H1 (cell line): ENCODE data around the gene C1orf21. TPM values are rescaled to one million over a fixed set of nuclear protein-coding genes. Genes with fewer than 3 reads are reported as not detected.

Source experiments
- CTCF ChIA-PET: fragments of 300-600 bp; sonication (Branson Sonifier 250); formaldehyde crosslinking; loops from one replicate; lab custom pipeline; 2021; ENCODE audit not compliant: partially characterized antibody; lab: Charles Lee
- POLR2A ChIA-PET: fragments of 300-600 bp; sonication (Branson Sonifier 250); formaldehyde crosslinking; loops from one replicate; lab custom pipeline; 2021; ENCODE audit warnings: inconsistent platforms; ENCODE audit not compliant: partially characterized antibody; lab: Charles Lee
- DNase-seq, 2 experiments: peaks; one replicate each; pipeline versions ENCODE4 v3.0.0 to v3.0.0-alpha.2; 2010 to 2022; ENCODE audit warnings: low spot score in 2 of 2, low read depth in 1 of 2, mixed read lengths in 1 of 2
- FAIRE-seq: peaks from 2 replicates; lab custom pipeline; 2011; peaks lifted over from hg19 to GRCh38; lab: Jason Lieb, UNC
- H2AFZ ChIP-seq: 2 replicates; pipeline ENCODE4 v1.8.1; 2012; ENCODE audit warnings: low read length, inconsistent platforms
- H2AK5ac ChIP-seq: 2 replicates; pipeline ENCODE4 v1.6.1; 2013; ENCODE audit warnings: low read depth, low read length
- H2BK120ac ChIP-seq: replicated peaks from 2 replicates; pipeline ENCODE3; 2013; ENCODE audit warnings: low read depth, low read length, inconsistent platforms
- H2BK12ac ChIP-seq: 2 replicates; pipeline ENCODE4 v1.6.1; 2013; ENCODE audit warnings: low read depth, low read length
- H2BK15ac ChIP-seq: 2 replicates; pipeline ENCODE4 v1.6.1; 2013; ENCODE audit warnings: low read length
- H2BK20ac ChIP-seq: 2 replicates; pipeline ENCODE4 v1.6.1; 2013; ENCODE audit warnings: low read length
- H2BK5ac ChIP-seq: 2 replicates; pipeline ENCODE4 v1.6.1; 2013; ENCODE audit warnings: low read depth, low read length
- H3K14ac ChIP-seq: 2 replicates; pipeline ENCODE4 v1.6.1; 2013; ENCODE audit warnings: inconsistent platforms; ENCODE audit not compliant: insufficient read length
- H3K18ac ChIP-seq: 2 replicates; pipeline ENCODE4 v1.6.1; 2013; ENCODE audit warnings: low read length; ENCODE audit errors: extremely low read depth
- H3K23ac ChIP-seq: 2 replicates; pipeline ENCODE4 v1.6.1; 2013; ENCODE audit warnings: inconsistent platforms; ENCODE audit not compliant: insufficient read length
- H3K23me2 ChIP-seq: 2 replicates; pipeline ENCODE4 v1.6.1; 2013; ENCODE audit warnings: low read depth, low read length
- H3K27ac ChIP-seq: 2 replicates; pipeline ENCODE4 v1.6.1; 2011; ENCODE audit warnings: low read depth, low read length, inconsistent platforms
- H3K27me3 ChIP-seq, 4 experiments: replicated peaks in 1 of 4; 1 replicate in 1 of 4; 2 replicates in 3 of 4; pipeline versions ENCODE4 v1.6.1 to v1.8.1; 2011 to 2013; ENCODE audit warnings: low read length in 3 of 4, mild to moderate bottlenecking in 3 of 4, inconsistent platforms in 2 of 4, mixed read lengths in 2 of 4, moderate library complexity in 1 of 4; ENCODE audit not compliant: control insufficient read depth in 3 of 4, insufficient read depth in 3 of 4; ENCODE audit errors: extremely low read depth in 1 of 4
- H3K36me3 ChIP-seq, 4 experiments: 2 replicates each; pipeline versions ENCODE4 v1.6.1 to v1.8.1; 2011 to 2013; ENCODE audit warnings: mild to moderate bottlenecking in 4 of 4, low read length in 3 of 4, moderate library complexity in 2 of 4, control low read depth in 1 of 4, inconsistent platforms in 1 of 4; ENCODE audit not compliant: insufficient read depth in 4 of 4, control insufficient read depth in 2 of 4
- H3K4ac ChIP-seq: replicated peaks from 2 replicates; pipeline ENCODE3; 2013; ENCODE audit warnings: low read length, low read depth, mixed read lengths, inconsistent platforms; ENCODE audit not compliant: insufficient read length
- H3K4me1 ChIP-seq, 4 experiments: replicated peaks in 1 of 4; 1 replicate in 1 of 4; 2 replicates in 3 of 4; pipeline versions ENCODE4 v1.6.1 to v1.8.1; 2011 to 2013; ENCODE audit warnings: low read length in 3 of 4, inconsistent platforms in 2 of 4, mixed read lengths in 1 of 4; ENCODE audit not compliant: insufficient read depth in 4 of 4, control insufficient read depth in 3 of 4
- H3K4me2 ChIP-seq, 2 experiments: 2 replicates each; pipeline versions ENCODE4 v1.6.1 to v1.8.1; 2011 to 2013; ENCODE audit warnings: low read depth in 2 of 2, low read length in 2 of 2, control low read depth in 1 of 2, inconsistent platforms in 1 of 2, mild to moderate bottlenecking in 1 of 2; ENCODE audit not compliant: insufficient read depth in 1 of 2
- H3K4me3 ChIP-seq, 4 experiments: fragments of 200-600, 300-600 bp in 1 of 4; sonication (generic), shearing (Covaris generic), sonication (Bioruptor Twin) in 1 of 4; 2 replicates each; pipeline versions ENCODE4 v1.5.1 to v1.8.1; 2011 to 2016; ENCODE audit warnings: low read length in 4 of 4, low read depth in 3 of 4, control low read depth in 2 of 4, inconsistent platforms in 2 of 4, mild to moderate bottlenecking in 2 of 4, mixed read lengths in 1 of 4, moderate library complexity in 1 of 4; ENCODE audit not compliant: insufficient read depth in 2 of 4; ENCODE audit errors: extremely low read depth in 1 of 4
- H3K56ac ChIP-seq: replicated peaks from 2 replicates; pipeline ENCODE3; 2013; ENCODE audit warnings: low read depth, mild to moderate bottlenecking, mixed read lengths, low read length, inconsistent platforms; ENCODE audit not compliant: insufficient read length
- H3K79me1 ChIP-seq: 2 replicates; pipeline ENCODE4 v1.6.1; 2013; ENCODE audit warnings: low read depth, low read length, control low read depth
- H3K79me2 ChIP-seq, 2 experiments: 2 replicates each; pipeline versions ENCODE4 v1.6.1 to v1.8.1; 2012 to 2013; ENCODE audit warnings: low read length in 2 of 2, mild to moderate bottlenecking in 2 of 2, inconsistent platforms in 1 of 2; ENCODE audit not compliant: insufficient read depth in 2 of 2, control insufficient read depth in 1 of 2
- H3K9ac ChIP-seq, 4 experiments: replicated peaks in 1 of 4; 1 replicate in 1 of 4; 2 replicates in 3 of 4; pipeline versions ENCODE4 v1.6.1 to v1.8.1; 2011 to 2013; ENCODE audit warnings: low read depth in 3 of 4, low read length in 3 of 4, control low read depth in 2 of 4, mild to moderate bottlenecking in 2 of 4, moderate library complexity in 2 of 4, inconsistent platforms in 1 of 4; ENCODE audit errors: extremely low read depth in 1 of 4
- H3K9me3 ChIP-seq, 2 experiments: 2 replicates each; pipeline versions ENCODE4 v1.6.1 to v1.8.1; 2012 to 2013; ENCODE audit warnings: mild to moderate bottlenecking in 2 of 2, moderate library complexity in 2 of 2, control low read depth in 1 of 2, inconsistent platforms in 1 of 2, low read depth in 1 of 2, low read length in 1 of 2, mixed read lengths in 1 of 2; ENCODE audit not compliant: insufficient read depth in 2 of 2
- H4K20me1 ChIP-seq, 2 experiments: replicated peaks in 1 of 2; 2 replicates each; pipeline versions ENCODE3 to v1.8.1; 2011 to 2013; ENCODE audit warnings: inconsistent platforms in 2 of 2, low read length in 2 of 2, mild to moderate bottlenecking in 1 of 2; ENCODE audit not compliant: insufficient read depth in 2 of 2, control insufficient read depth in 1 of 2
- H4K5ac ChIP-seq: 2 replicates; pipeline ENCODE4 v1.6.1; 2013; ENCODE audit warnings: low read length, low read depth, mixed read lengths, inconsistent platforms; ENCODE audit not compliant: insufficient read length
- H4K8ac ChIP-seq: 2 replicates; pipeline ENCODE4 v1.8.0; 2013; ENCODE audit warnings: mild to moderate bottlenecking, moderate library complexity, low read length, inconsistent platforms; ENCODE audit not compliant: insufficient read depth; ENCODE audit errors: extremely low read depth
- H4K91ac ChIP-seq: replicated peaks from 2 replicates; pipeline ENCODE3; 2013; ENCODE audit warnings: low read length, mixed read lengths, inconsistent platforms; ENCODE audit not compliant: insufficient read length
- BCL11A ChIP-seq, 2 experiments: IDR thresholded peaks; one replicate each; pipeline ENCODE4 v1.6.1; 2011; ENCODE audit warnings: low read depth in 2 of 2, low read length in 2 of 2, mild to moderate bottlenecking in 2 of 2
- HDAC6 ChIP-seq: IDR thresholded peaks from one replicate; pipeline ENCODE4 v1.7.1; 2012; ENCODE audit warnings: low read depth, mild to moderate bottlenecking, inconsistent platforms, low read length, moderate library complexity
- KDM5A ChIP-seq: fragments of 200-600 bp; IDR thresholded peaks from 2 replicates; pipeline ENCODE4 v1.7.1; 2012; ENCODE audit warnings: mild to moderate bottlenecking, low read length, inconsistent platforms, mixed read lengths
- POLR2A ChIP-seq, 2 experiments: IDR thresholded peaks; 1 replicate in 1 of 2; 2 replicates in 1 of 2; pipeline ENCODE4 v1.6.1; 2011; ENCODE audit warnings: low read depth in 2 of 2, low read length in 2 of 2, mild to moderate bottlenecking in 2 of 2; ENCODE audit errors: control extremely low read depth in 1 of 2
- SRF ChIP-seq: IDR thresholded peaks from 2 replicates; pipeline ENCODE4 v1.6.1; 2011; ENCODE audit warnings: mild to moderate bottlenecking, low read depth, low read length, moderate library complexity
- TEAD4 ChIP-seq: IDR thresholded peaks from 2 replicates; pipeline ENCODE4 v1.6.1; 2012; ENCODE audit warnings: low read depth, low read length, inconsistent platforms, mixed read lengths
- WGBS, 2 experiments: shearing (Covaris generic) in 1 of 2; methylation state at CpG; one replicate each; pipeline versions ENCODE4 v1.1.6 to v1.1.7; 2013 to 2015; ENCODE audit warnings: low lambda C conversion rate in 2 of 2, mixed read lengths in 2 of 2, inconsistent platforms in 1 of 2, low coverage in 1 of 2, missing lambda C conversion rate in 1 of 2; ENCODE audit not compliant: insufficient replicate concordance in 2 of 2, insufficient coverage in 1 of 2, insufficient read length in 1 of 2; ENCODE audit errors: extremely low coverage in 1 of 2, missing lambda C conversion rate in 1 of 2; 5-methylcytosine and 5-hydroxymethylcytosine counted together
- polyA plus RNA-seq, 7 experiments: library from polyadenylated mRNA; depleted of rRNA in 3 of 7; stranded (reverse) in 5 of 7; unstranded in 2 of 7; fragments of >200 nt in 5 of 7; fragments of 200-250 nt in 2 of 7; gene quantifications; 1 replicate in 5 of 7; 2 replicates in 1 of 7; 4 replicates in 1 of 7; pipeline versions ENCODE4 v1.2.1 to v1.2.3, GENCODE V29; 2011 to 2013; ENCODE audit warnings: missing spikeins in 2 of 7, mixed read lengths in 2 of 7
- total RNA-seq: library from RNA; stranded (reverse); fragmentation: NEBNext Ultra II Directional; extraction: Animal tissue kit (Norgen Biotek cat#: 25700); gene quantifications from 2 replicates; pipeline ENCODE4 v1.2.1, GENCODE V29; 2021

C1orf21 gene
- total and polyA plus RNA-seq, 2 of the 8 experiments (the other 6 are each of a cell fraction or from before 2014, with no cell fraction given), result 16.6 to 51.0 TPM

- Histone ChIP-seq H4K91ac (no peak overlapping the region), H2AFZ (no peak overlapping the region), H4K20me1 (no peaks in the 10 kb centered on the region), H2BK20ac (no peak overlapping the region), H3K4ac (no peak overlapping the region), H3K79me2 (no peaks in the 10 kb centered on the region), H3K18ac (no peak overlapping the region), H2BK5ac (no peak overlapping the region), H3K23ac (no peak overlapping the region), H3K4me1 (no peaks in the 10 kb centered on the region), H2BK15ac (no peak overlapping the region), H3K9ac (no peak overlapping the region), H3K14ac (no peak overlapping the region), H4K5ac (no peak overlapping the region), H3K27ac (no peak overlapping the region), H3K56ac (no peak overlapping the region), H3K4me3 (no peak overlapping the region), H3K9me3 (no peaks in the 10 kb centered on the region), H3K23me2 (no peaks in the 10 kb centered on the region), H2BK120ac (no peak overlapping the region), H4K8ac (no peak overlapping the region), H2AK5ac (no peak overlapping the region), H3K4me2 (no peak overlapping the region), H3K36me3 (no peaks in the 10 kb centered on the region), H2BK12ac (no peak overlapping the region), H3K27me3 (no peaks in the 10 kb centered on the region), H3K79me1 (no peaks in the 10 kb centered on the region)
- FAIRE-seq (no peak), DNase-seq (no peak)
- ChIA-PET POLR2A (no interaction called here), CTCF (interaction anchor here (0.8 to 1.8 kb wide), 2 partner anchors 9 to 12 kb away, joined by 3 to 4 read pairs; no protein-coding TSS in a partner anchor)
- WGBS, 2 experiments, result 95% methylated on average over 2 of the region's 2 CpGs; no CpG with 5 or more reads in 1 of the 2 experiments
- TF ChIP-seq KDM5A, result no peak
- no peak for TF ChIP-seq POLR2A (IDR thresholded peaks at IDR 0.05; ENCODE audit: control extremely low read depth in 1 of 2, low read depth in 2 of 2, low read length in 2 of 2)
- no peak for TF ChIP-seq TEAD4
- no peak for TF ChIP-seq SRF
- TF ChIP-seq BCL11A (IDR thresholded peaks at IDR 0.05; ENCODE audit: low read depth in 2 of 2, low read length in 2 of 2), result no peak
- no peak for TF ChIP-seq HDAC6
Measured at GRCh38 chr1:184639205-184639604, 252.4 kb downstream of the C1orf21 start.
